Measurements from ENCODE around the gene NTF3.

NTF3 gene

DNA sequence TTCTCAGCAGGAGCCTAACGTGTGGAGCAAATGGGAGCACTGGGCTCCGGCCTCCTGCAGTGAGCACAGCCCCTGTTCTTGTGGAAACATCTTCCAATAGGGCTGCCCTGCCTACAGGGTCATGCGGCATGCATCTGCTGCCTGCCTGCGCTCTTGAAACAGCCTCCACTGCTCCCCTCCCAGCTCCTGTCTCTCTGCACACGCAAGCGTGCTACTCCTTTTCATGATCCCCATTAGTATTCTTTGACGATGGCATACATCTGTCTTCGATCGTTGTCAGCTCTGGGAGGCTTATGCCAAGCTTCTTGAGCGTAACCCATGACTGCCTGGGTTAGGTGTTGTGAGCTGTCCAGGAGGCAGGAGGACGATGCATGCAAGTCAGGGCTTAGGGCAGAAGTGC lies 23.1 kb downstream of the NTF3 start:
- TF ChIP-seq, protein P1, sequence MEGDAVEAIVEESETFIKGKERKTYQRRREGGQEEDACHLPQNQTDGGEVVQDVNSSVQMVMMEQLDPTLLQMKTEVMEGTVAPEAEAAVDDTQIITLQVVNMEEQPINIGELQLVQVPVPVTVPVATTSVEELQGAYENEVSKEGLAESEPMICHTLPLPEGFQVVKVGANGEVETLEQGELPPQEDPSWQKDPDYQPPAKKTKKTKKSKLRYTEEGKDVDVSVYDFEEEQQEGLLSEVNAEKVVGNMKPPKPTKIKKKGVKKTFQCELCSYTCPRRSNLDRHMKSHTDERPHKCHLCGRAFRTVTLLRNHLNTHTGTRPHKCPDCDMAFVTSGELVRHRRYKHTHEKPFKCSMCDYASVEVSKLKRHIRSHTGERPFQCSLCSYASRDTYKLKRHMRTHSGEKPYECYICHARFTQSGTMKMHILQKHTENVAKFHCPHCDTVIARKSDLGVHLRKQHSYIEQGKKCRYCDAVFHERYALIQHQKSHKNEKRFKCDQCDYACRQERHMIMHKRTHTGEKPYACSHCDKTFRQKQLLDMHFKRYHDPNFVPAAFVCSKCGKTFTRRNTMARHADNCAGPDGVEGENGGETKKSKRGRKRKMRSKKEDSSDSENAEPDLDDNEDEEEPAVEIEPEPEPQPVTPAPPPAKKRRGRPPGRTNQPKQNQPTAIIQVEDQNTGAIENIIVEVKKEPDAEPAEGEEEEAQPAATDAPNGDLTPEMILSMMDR (IDR thresholded peaks at IDR 0.05) = no peak

DNA sequence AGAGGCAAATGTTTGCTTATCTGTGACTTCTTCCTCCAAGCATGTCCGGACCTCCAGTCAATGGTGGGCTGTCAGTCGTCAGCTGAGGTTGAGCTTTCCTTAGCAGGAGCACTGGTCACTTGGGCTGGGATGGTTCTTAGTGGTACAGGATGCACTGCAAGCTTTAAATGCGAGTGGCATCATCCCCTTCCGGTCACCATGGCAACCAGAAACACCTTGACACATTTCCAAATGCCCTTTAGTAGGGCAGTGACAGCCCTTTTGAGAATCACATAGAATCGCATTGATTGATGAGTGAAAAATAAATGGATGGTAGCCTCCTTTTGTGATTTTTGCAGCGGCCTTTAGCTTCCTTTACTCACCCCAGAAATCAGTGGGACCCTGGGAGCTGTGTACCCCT lies 24.1 kb downstream of the NTF3 start:
- TF ChIP-seq, protein P1 (IDR thresholded peaks at IDR 0.05) = no peak

DNA sequence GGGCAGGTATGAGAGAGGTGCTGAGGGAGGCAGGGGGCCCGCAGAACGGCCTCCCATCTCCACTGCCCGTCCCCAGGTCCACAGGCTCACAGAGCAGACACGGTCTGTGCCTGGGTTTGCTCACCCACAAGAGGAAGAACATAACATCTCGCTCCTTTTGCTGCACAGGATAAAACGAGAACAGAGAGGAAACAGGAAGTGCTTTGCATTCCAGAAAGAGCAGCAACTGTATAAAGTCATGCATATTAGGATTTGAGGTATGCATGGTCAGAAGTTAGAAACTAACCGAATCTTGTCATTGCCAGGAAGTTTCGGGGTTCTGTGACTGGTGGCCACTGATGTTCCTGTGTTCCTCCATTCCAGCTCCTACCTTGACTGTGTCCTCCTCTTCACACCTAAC lies 25.0 kb downstream of the NTF3 start:
- TF ChIP-seq, protein P1 (IDR thresholded peaks at IDR 0.05) = no peak

- TF ChIP-seq, protein P1 (IDR thresholded peaks at IDR 0.05) = no peak
Observed at GRCh38 chr12:5458229-5459050, 26.5 kb downstream of the NTF3 start.

- TF ChIP-seq, protein P1 (IDR thresholded peaks at IDR 0.05) = no peak
Observed at GRCh38 chr12:5459051-5459782, 27.3 kb downstream of the NTF3 start.

- TF ChIP-seq, protein P1 (IDR thresholded peaks at IDR 0.05) = no peak
Observed at GRCh38 chr12:5460817-5461216, 28.9 kb downstream of the NTF3 start.

GRCh38 chr12:5461966-5462365 lies 30.1 kb downstream of the NTF3 start:
- TF ChIP-seq, protein P1 (IDR thresholded peaks at IDR 0.05) = no peak
